IPS DF 19.7 (cell line): ENCODE measurements around the gene RAB1B.

Experiments
- DNase-seq: peaks from one replicate; pipeline ENCODE4 v3.0.0-alpha.2; 2013; ENCODE audit warnings: low read depth, low spot score

The RAB1B gene

GRCh38 chr11:66268244-66268951 lies at the start of gene RAB1B:
Gene RAB1B, plus strand, starts transcription at chr11:66268639. Its CDS starts 41 bp downstream, at chr11:66268680.
- peak; percentile 95 for DNase-seq

GRCh38 chr11:66218846-66219620 lies 49.4 kb upstream of the RAB1B start:
- no peak for DNase-seq

GRCh38 chr11:66219846-66220565 lies 48.4 kb upstream of the RAB1B start:
- no peak for DNase-seq

- DNase-seq = no peak
Observed at GRCh38 chr11:66220566-66220935, 47.9 kb upstream of the RAB1B start.

GRCh38 chr11:66221012-66221411 lies 47.4 kb upstream of the RAB1B start:
- DNase-seq = no peak

- no peak for DNase-seq
Observed at GRCh38 chr11:66221726-66222236, 46.7 kb upstream of the RAB1B start.

GRCh38 chr11:66222358-66223149 lies 45.9 kb upstream of the RAB1B start:
- DNase-seq = peak; percentile 82

GRCh38 chr11:66224226-66224855 lies 44.1 kb upstream of the RAB1B start:
- DNase-seq = no peak

- no peak for DNase-seq
Observed at GRCh38 chr11:66225066-66225465, 43.4 kb upstream of the RAB1B start.

- DNase-seq = no peak
Observed at GRCh38 chr11:66226101-66226500, 42.3 kb upstream of the RAB1B start.

GRCh38 chr11:66227700-66228099 lies 40.7 kb upstream of the RAB1B start:
- no peak for DNase-seq

- no peak for DNase-seq
Observed at GRCh38 chr11:66228521-66228920, 39.9 kb upstream of the RAB1B start.

GRCh38 chr11:66230156-66230555 lies 38.3 kb upstream of the RAB1B start:
- no peak for DNase-seq

- no peak for DNase-seq
Observed at GRCh38 chr11:66230978-66231377, 37.5 kb upstream of the RAB1B start.

- no peak for DNase-seq
Observed at GRCh38 chr11:66231561-66231960, 36.9 kb upstream of the RAB1B start.

- DNase-seq = no peak
Observed at GRCh38 chr11:66232769-66233168, 35.7 kb upstream of the RAB1B start.

GRCh38 chr11:66233301-66233700 lies 35.1 kb upstream of the RAB1B start:
- no peak for DNase-seq

GRCh38 chr11:66235141-66235540 lies 33.3 kb upstream of the RAB1B start:
- DNase-seq = no peak

- DNase-seq = no peak
Observed at GRCh38 chr11:66237867-66238266, 30.6 kb upstream of the RAB1B start.

- DNase-seq = no peak
Observed at GRCh38 chr11:66238786-66239413, 29.5 kb upstream of the RAB1B start.

- no peak for DNase-seq
Observed at GRCh38 chr11:66239511-66239910, 28.9 kb upstream of the RAB1B start.
